Vagina (tissue), 2 donors: ENCODE measurements around the gene AP3S1. TPM values are rescaled to one million over a fixed set of nuclear protein-coding genes. Genes with fewer than 3 reads are reported as not detected.

Source experiments
- DNase-seq, 2 donors: peaks; one replicate each; pipeline ENCODE4 v3.0.0-alpha.2; 2017; ENCODE audit errors: extremely low spot score in 2 of 2
- H3K27ac ChIP-seq: fragments of 200-600 bp; sonication (generic); one replicate; pipeline ENCODE4 v1.5.1; 2019
- H3K27me3 ChIP-seq: fragments of 200-600 bp; sonication (generic); one replicate; pipeline ENCODE4 v1.5.1; 2019
- H3K36me3 ChIP-seq, 2 donors: fragments of 200-600 bp; sonication (generic); one replicate each; pipeline ENCODE4 v1.5.1; 2017 to 2019
- H3K4me1 ChIP-seq: fragments of 200-600 bp; sonication (generic); one replicate; pipeline ENCODE4 v1.5.1; 2019
- H3K4me3 ChIP-seq, 2 donors: fragments of 200-600 bp; sonication (generic); 1 replicate in 1 of 2; 2 replicates in 1 of 2; pipeline ENCODE4 v1.5.1; 2016 to 2019
- H3K9me3 ChIP-seq: fragments of 200-600 bp; sonication (generic); one replicate; pipeline ENCODE4 v1.5.1; 2019
- CTCF ChIP-seq, 3 experiments: fragments of 450-650 bp in 2 of 3; fragments of 200-600 bp in 1 of 3; sonication (generic) in 1 of 3; IDR thresholded peaks; one replicate each; pipeline ENCODE4 v1.5.1; 2017 to 2019; ENCODE audit warnings: antibody characterized with exemption in 3 of 3, mild to moderate bottlenecking in 2 of 3, moderate library complexity in 2 of 3
- POLR2A ChIP-seq, 2 donors: fragments of 450-650 bp; IDR thresholded peaks; one replicate each; pipeline ENCODE4 v1.6.1; 2017; ENCODE audit warnings: antibody characterized with exemption in 2 of 2, mild to moderate bottlenecking in 2 of 2, moderate library complexity in 2 of 2
- POLR2AphosphoS5 ChIP-seq, 2 donors: sonication (generic); formaldehyde crosslinking; IDR thresholded peaks; one replicate each; pipeline ENCODE4 v1.9.0; 2017; ENCODE audit warnings: antibody characterized with exemption in 2 of 2, mild to moderate bottlenecking in 2 of 2, low read depth in 1 of 2; ENCODE audit not compliant: insufficient read depth in 1 of 2
- intact Hi-C: fragments of 100-400 bp; cut with DNase I; formaldehyde crosslinking; loops from one replicate; pipeline ENCODE4 v1.15.1; 2023
- total RNA-seq: library from RNA; depleted of rRNA; stranded (reverse); fragments of >200 nt; gene quantifications from one replicate; pipeline ENCODE4 v1.2.3, GENCODE V29; 2016

The AP3S1 gene
- total RNA-seq, 1 donor from 2014 or later: 36.8 TPM

DNA sequence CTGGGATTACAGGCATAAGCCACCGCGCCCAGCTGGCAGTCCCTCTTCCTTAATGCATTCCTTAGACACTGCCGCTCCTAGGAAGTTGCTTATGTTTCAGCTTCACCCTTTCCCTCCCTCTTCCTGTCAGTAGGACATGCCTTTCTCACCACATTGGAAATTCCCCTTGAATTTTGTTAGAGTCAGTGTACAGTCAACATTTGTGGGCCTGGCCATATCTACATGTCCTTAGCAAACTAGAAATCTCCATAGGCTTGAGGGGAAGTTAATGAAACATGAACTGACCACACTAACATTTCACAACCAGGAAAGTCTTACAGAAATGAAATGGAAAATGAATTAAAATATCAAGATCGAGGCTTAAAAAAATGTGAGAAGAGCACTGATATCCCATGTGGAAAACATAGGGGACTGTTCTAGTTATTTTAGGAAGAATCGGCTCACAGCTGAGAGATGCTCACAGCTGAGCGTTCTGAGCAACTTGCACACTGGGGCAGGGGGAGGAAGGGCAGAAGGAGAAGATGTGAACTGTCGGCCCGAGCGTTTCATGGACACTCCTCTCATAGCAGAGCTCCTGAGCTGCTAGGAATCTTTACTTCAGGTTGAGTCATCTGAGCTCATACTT lies 99.4 kb downstream of the AP3S1 start:
- Histone ChIP-seq H3K36me3 (no peaks in the 10 kb centered on the region), H3K9me3 (no peaks in the 10 kb centered on the region), H3K27me3 (no peaks in the 10 kb centered on the region), H3K27ac (no peak overlapping the region), H3K4me3 (no peak overlapping the region), H3K4me1 (no peaks in the 10 kb centered on the region)
- DNase-seq: no peak
- TF ChIP-seq POLR2A (IDR thresholded peaks at IDR 0.05) (no peak), CTCF (IDR thresholded peaks at IDR 0.05) (no peak), POLR2AphosphoS5 (IDR thresholded peaks at IDR 0.05; ENCODE audit: insufficient read depth in 1 of 2, low read depth in 1 of 2) (no peak)
- intact Hi-C loops: no loop called here

DNA sequence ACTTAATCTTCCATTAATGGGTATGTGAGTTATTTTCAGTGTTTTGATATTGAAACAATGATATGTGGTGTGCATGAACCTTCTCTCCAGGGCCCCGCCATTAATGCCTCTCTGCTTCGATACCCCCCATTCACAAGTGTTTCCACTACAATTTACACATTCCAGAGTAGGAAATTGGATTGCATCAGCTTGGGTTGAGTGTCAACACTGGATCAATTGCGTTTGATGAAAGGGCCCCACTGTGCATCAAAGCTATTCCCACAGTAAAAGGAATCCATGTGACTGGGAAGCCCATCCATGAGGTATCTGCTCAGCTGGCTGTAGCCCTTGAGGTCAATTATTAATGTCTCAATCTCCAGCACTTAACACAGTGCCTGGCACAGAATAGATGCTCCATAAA lies 102.8 kb downstream of the AP3S1 start:
- Histone ChIP-seq H3K27me3 (no peaks in the 10 kb centered on the region), H3K27ac (no peak overlapping the region), H3K4me1 (no peaks in the 10 kb centered on the region), H3K36me3 (no peaks in the 10 kb centered on the region), H3K9me3 (no peaks in the 10 kb centered on the region), H3K4me3 (no peak overlapping the region)
- intact Hi-C loops: no loop called here
- TF ChIP-seq CTCF (IDR thresholded peaks at IDR 0.05): no peak
- no peak for TF ChIP-seq POLR2AphosphoS5 (IDR thresholded peaks at IDR 0.05; ENCODE audit: insufficient read depth in 1 of 2, low read depth in 1 of 2)
- no peak for TF ChIP-seq POLR2A (IDR thresholded peaks at IDR 0.05)
- DNase-seq: no peak

- Histone ChIP-seq H3K4me1 (no peaks in the 10 kb centered on the region), H3K9me3 (no peaks in the 10 kb centered on the region), H3K27me3 (no peaks in the 10 kb centered on the region), H3K4me3 (no peak overlapping the region), H3K36me3 (no peaks in the 10 kb centered on the region), H3K27ac (no peak overlapping the region)
- intact Hi-C loops: no loop called here
- DNase-seq: no peak
- TF ChIP-seq CTCF (IDR thresholded peaks at IDR 0.05): no peak
- no peak for TF ChIP-seq POLR2A (IDR thresholded peaks at IDR 0.05)
- TF ChIP-seq POLR2AphosphoS5 (IDR thresholded peaks at IDR 0.05; ENCODE audit: insufficient read depth in 1 of 2, low read depth in 1 of 2): no peak
These were observed 104.9 kb downstream of the AP3S1 start for GRCh38 chr5:115946655-115947054.

DNA sequence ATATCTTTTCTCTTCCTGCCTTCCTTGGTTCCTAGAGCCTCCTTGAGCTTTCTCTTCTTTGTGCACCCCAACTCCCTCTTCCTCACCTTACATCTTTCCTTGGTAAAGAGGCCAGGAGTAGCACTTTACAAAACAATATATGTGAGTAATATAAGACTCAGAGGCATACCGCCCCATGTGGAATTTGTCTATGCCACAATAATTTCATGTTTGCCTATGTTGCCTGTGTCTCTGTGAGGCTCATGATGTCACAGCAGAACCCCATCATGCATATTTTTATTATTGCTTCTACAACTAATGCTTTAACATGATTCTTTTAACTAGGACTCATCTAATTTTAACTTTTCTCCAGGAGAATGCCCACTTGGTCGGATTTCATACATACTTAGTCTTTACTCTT lies 105.5 kb downstream of the AP3S1 start:
- no peak overlapping the region for H3K27ac ChIP-seq
- no peak for DNase-seq
- no peaks in the 10 kb centered on the region for H3K4me1 ChIP-seq
- H3K4me3 ChIP-seq: no peak overlapping the region
- H3K27me3 ChIP-seq: no peaks in the 10 kb centered on the region
- intact Hi-C loops: no loop called here
- no peaks in the 10 kb centered on the region for H3K36me3 ChIP-seq
- TF ChIP-seq CTCF (IDR thresholded peaks at IDR 0.05): no peak
- TF ChIP-seq POLR2A (IDR thresholded peaks at IDR 0.05): no peak
- TF ChIP-seq POLR2AphosphoS5 (IDR thresholded peaks at IDR 0.05; ENCODE audit: insufficient read depth in 1 of 2, low read depth in 1 of 2): no peak
- H3K9me3 ChIP-seq: no peaks in the 10 kb centered on the region

DNA sequence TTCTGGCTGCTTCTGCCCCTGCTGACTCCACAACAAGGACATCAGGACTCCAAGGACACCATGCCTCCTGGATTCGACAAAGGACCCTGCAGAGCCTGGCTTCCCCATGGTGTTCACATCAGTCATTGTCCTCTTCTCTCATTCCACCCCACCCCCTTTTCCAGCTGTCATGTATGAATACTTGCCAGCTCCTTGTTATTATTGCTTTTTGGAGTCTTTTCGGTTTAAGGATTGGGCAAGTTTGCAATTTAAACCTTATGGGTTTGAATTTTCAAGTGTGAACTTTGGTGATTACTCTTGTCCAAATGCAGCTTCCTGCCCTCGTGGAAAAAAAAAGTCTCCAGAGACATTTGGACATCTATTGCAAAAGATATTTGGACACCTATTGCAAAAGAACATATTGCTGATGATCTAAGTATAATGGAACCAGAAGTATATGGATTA lies 106.4 kb downstream of the AP3S1 start:
- H3K4me1 ChIP-seq: no peaks in the 10 kb centered on the region
- no peak for DNase-seq
- no peaks in the 10 kb centered on the region for H3K36me3 ChIP-seq
- no peak overlapping the region for H3K27ac ChIP-seq
- H3K9me3 ChIP-seq: no peaks in the 10 kb centered on the region
- no peak for TF ChIP-seq POLR2AphosphoS5 (IDR thresholded peaks at IDR 0.05; ENCODE audit: insufficient read depth in 1 of 2, low read depth in 1 of 2)
- TF ChIP-seq POLR2A (IDR thresholded peaks at IDR 0.05): no peak
- no peak for TF ChIP-seq CTCF (IDR thresholded peaks at IDR 0.05)
- no peak overlapping the region for H3K4me3 ChIP-seq
- intact Hi-C loops: no loop called here
- H3K27me3 ChIP-seq: no peaks in the 10 kb centered on the region
